GM21619 (cell line): ENCODE data around the gene NIP7.

Experiments
- ATAC-seq: cut with Tn5 transposase; IDR thresholded peaks from one replicate; pipeline ENCODE4 v1.9.1; 2021; ENCODE audit not compliant: unreplicated experiment

Gene NIP7

DNA sequence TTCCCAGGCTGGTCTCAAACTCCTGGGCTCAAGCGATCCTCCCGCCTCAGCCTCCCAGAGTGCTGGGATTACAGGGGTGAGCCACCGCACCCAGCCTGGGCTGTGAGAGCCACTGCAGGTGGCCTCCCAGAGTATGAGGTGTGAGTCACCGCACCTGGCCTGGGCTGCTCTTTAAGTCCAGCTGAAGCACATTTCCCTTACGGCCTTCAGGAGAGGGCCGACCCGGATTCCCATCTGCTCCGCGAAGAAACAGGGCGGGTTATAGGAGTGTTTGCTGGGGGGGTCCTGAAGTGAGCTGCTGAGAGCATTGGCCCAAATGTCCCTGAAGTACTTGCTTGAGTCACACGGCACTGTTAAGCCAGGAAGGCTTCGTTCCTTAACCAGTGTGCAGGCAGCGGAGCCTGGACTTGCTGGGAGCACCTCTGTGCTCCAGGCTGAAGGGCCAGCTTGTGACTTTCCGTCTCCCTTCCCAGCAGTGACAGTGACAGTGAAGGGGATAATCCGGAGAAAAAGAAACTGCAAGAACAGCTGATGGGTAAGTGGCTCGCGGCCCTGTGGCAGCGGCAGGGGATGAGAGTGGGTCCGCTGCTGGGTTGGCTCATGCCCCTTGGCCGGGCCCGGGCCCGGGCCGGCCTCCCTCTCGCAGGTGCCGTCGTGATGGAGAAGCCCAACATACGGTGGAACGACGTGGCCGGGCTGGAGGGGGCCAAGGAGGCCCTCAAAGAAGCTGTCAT is 21.2 kb upstream of the NIP7 start:
- ATAC-seq: no peak

DNA sequence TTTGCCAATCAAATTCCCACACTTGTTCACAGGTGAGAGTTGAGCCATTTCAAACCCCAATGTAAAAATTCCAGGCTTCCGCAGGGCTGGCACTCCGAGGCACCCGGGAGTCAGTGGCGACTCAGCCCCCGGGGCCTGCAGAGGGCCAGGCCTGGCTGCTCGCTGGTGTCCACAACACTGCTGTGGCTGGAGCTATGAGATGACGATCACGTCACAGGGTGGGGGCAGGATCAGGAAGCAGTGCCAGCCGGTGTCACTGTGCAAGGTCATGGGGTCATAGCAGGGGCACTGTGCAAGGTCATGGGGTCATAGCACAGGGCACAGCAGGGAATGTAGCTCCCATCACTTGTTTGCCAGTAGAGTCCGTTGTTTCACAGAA is 20.7 kb upstream of the NIP7 start:
- no peak for ATAC-seq

DNA sequence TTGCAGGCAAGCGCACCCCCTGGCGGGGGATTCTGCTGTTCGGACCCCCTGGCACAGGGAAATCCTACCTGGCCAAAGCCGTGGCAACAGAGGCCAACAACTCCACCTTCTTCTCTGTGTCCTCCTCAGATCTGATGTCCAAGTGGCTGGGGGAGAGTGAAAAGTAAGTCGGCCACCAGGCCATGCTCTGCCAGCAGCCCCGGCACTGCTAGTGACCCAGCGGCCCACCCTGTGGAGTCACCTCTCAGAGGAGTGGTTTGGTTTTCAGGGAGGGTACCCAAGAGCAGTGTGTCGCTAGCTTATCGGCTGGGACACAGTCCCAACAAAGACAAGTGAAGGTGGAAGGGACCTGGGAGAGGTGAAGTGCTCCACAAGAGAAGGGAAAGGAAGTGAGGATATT is 20.2 kb upstream of the NIP7 start:
- ATAC-seq: no peak

DNA sequence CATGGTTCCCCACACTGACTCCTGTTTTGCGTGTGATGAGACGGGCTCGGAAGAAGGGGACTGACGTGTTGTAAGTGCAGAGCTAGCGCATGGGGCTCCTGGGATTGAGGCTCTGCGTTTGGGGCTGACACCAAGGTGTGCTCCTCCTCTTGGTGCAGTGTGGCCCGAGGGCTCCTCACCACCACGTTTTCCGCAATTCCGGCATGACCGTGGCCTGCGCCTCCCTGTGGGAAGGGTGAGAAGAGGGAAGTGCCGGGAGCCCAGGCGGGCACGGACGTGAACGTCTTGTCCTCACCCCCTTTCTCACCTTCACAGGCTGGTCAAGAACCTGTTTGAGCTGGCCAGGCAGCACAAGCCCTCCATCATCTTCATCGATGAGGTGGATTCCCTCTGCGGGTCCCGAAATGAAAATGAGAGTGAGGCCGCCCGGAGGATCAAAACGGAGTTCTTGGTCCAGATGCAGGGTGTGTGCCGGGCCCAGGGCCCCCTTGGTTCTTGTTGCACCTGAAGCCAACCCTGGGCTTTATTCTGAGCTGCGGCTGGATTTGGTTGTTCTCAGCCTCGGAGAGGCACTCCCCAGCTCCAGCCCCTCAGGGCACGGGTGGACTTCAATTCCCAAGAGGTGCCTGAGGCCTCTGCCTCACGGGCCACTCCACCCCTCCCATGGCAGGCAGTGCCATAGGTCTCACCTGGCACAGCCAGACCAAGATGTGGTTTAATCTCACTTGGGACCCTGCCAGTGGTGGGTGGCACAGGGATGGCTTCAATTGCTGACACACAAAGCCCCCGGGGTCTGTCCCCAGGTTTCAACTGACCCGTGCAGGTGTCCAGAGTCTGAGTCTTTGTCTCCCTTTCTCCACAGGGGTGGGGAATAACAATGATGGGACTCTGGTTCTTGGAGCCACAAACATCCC is 19.5 kb upstream of the NIP7 start:
- ATAC-seq: no peak

DNA sequence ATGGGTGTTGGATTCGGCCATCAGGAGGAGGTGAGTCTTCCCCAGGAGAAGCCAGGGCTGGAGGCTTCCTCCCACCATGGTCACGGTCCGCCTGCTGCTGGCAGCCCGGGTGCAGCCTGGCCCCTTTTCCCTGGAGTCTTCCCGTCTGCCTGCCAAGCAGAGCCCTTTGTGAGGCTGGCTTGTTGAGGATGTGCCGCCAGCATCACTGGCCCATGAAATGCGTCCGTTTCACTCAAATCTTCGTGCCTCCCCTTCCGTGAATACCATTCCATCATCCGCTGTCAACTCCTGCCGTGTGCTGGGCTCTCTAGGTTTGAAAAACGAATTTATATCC is 18.9 kb upstream of the NIP7 start:
- no peak for ATAC-seq

DNA sequence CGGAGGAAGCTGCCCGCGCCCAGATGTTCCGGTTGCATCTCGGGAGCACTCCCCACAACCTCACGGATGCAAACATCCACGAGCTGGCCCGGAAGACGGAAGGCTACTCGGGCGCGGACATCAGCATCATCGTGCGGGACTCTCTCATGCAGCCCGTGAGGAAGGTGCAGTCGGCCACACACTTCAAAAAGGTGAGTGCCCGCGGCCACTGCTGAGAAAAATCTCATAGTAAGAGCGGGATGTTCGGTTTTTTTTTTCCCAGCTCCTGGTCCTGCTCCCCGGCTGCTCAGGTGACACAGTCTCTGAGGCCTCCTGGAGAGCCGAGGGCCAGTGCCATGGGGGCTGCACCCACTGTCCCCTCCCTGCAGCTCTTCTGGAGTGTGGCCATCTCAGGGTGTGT is 18.5 kb upstream of the NIP7 start:
- no peak for ATAC-seq

DNA sequence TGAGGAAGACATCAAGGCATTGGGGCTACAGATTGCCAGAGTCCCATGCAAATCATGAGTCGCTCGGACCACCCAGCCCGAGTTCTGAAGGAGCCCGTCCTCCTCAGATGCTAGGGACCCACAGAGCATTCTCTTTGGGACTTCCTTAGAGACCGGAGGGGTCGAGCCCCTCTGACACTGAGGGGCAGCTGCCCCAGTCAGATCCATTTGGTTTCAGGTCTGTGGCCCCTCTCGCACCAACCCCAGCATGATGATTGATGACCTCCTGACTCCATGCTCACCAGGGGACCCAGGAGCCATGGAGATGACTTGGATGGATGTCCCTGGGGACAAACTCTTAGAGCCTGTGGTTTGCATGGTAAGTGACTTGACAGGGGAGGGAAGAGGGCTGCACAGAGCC is 17.2 kb upstream of the NIP7 start:
- no peak for ATAC-seq

DNA sequence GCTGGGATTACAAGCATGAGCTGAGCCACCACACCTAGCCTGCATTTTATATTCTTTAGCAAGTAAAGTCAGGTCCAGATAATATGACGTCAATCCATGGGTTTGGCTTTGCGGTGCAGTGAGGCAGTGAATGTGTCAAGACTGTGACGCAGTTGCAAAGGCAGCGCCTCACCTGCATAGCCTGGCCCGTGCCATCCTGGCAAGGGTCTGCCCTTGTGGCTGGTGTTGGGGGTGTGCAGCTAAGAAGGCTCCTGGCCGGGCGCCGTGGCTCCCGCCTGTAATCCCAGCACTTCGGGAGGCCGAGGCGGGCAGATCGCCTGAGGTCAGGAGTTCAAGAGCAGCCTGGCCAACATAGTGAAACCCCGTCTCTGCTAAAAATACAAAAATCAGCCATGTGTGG is 16.2 kb upstream of the NIP7 start:
- ATAC-seq: no peak

DNA sequence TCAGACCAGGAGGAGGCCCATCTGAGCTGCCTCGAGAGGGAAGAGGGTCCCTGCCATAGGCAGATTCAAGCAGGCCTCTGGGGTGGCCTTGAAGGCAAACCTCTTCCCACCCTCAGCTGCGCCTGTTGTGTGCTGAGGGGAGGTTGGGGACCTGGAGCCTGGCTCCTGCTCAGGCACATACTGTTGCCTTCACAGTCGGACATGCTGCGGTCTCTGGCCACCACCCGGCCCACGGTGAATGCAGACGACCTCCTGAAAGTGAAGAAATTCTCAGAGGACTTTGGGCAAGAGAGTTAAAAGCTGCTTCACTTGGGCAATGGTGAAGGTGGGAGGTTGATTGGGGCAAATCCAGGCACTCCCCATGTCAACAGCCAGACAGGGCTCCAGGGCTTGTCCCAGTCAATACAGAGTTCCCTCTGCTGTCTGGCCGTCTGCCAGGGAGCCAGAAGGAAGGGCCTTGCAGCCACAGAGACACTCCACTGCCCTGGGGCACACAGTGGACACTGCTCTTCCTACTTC is 15.5 kb upstream of the NIP7 start:
- no peak for ATAC-seq

DNA sequence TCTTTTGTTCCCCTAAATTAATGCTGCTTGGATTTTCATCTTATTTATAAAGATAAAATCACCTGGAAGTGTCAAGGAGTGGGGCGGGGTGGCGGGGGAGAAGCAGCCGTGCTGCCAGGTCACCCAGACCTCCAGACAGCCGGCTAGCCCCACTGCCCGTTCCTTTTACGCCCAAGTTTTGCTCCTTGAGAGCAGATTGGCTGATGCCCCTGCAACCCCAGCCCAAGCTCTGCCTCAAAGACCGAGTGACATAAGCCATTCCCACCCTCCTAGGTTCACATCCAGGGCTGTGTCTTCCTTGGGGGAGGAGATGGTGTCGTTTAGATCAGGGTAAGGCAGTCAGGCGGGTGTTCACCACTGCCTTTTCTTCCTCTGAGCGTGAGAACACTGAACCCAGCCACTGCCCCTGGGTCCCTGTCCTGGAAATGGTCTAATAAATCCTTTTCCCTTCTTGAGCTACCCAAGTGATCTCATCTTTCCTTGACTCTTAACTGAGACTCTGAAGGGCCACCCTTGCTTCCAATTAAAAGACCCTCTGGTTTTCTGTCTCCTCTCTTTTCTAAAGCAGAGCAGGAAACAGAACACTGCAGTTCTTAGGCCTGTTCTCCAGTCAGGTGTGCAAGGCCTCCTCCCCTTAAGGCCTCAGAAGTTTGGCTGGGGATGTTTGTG is 14.9 kb upstream of the NIP7 start:
- no peak for ATAC-seq

DNA sequence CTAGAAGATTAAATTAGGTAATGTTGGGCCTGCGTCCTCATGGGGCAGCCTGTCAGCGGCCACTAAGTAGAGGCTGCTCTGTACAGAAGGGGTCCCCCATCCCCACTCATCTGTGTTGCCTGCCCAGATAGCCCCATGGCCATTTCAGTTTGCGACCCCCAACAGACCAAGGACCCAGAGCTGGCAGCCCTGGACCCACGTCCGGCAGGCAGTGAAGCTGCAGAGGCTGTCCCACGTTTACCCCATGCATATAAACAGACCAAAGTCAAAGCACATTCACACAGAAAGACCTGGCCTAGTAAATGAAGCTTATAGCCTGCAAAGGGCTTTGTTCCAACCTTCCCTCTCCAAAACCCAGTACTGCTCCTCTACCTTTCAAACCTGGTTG is 13.8 kb upstream of the NIP7 start:
- ATAC-seq: no peak

DNA sequence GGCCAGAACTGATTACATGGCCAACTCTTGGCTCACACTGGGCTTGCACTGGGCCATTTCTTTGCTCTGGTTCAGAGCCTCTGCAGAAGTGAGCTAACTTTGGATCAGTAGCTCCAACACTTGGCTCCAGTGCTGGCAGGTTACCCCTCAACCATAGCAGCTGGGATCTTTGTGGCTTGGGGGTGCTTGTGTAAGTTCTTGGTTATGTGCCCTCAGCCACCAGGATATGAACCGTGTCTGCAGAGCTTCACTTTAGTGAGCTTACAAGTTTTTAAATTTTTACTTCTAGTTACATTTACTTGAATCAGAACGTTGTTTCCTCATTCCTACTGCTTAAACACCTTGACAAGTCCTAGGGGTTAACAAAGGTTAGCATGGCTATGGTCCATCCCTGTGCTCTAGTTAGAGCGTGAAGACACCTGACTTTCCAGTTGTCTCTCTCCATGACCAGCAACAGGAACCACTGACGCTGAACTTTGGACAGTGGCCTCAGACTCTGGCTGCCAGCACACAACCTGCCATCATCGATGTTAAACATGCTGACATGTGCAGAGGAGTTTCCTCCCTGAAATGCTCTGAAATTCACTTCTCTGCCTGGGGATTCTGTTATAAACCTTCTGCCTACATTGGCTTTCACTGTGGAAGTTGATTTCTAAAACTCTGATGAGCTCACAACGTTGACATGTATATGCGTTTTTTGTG is 13.2 kb upstream of the NIP7 start:
- no peak for ATAC-seq

DNA sequence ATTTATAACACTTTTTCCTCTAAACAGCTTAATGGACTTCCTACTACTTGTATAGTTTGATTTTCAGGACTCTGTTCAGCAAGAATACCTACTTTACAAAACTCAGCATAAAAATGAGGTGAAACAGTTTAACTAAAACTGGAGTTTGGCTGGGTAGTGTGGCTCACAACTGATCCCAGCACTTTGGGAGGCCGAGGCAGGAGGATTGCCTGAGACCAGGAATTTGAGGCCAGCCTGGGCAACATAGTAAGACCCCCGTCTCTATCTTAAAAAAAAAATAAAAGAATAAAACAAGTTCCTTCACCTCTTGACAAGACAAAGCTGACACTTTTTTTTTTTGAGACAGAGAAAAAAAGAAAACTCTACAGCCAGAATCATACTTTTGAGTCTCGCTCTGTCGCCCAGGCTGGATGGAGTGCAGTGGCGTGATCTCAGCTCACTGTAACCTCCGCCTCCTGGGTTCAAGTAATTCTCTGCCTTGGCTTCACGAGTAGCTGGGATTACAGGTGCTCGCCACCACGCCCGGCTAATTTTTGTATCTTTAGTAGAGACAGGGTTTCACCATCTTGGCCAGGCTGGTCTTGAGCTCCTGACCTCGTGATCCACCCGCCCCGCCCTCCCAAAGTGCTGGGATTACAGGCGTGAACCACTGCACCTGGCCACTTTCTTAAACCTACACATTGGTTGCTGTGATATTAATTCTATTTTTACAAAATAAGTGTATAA is 11.8 kb upstream of the NIP7 start:
- no peak for ATAC-seq

DNA sequence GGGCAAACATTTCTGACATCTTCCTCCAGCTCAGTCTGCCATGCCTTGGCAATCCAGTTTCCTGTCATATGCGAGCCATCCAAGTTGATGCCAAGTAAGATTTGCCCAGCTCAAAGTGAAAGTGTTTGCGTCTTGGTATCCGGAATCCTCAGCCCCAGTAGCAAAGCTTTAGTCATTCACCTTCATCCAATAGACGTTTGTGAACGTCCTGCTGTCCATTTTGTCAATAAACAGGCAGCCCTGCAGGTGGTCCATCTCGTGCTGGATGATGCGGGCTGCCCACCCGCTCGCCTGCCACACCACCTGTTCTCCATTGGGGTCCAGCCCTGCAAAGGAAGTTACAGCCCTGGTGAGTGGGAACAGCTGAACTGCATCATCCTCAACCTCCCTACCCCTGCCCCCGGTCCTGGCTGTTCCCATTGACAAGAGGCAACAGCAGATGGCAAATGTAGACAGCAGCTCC is 10.7 kb upstream of the NIP7 start:
- ATAC-seq: no peak

DNA sequence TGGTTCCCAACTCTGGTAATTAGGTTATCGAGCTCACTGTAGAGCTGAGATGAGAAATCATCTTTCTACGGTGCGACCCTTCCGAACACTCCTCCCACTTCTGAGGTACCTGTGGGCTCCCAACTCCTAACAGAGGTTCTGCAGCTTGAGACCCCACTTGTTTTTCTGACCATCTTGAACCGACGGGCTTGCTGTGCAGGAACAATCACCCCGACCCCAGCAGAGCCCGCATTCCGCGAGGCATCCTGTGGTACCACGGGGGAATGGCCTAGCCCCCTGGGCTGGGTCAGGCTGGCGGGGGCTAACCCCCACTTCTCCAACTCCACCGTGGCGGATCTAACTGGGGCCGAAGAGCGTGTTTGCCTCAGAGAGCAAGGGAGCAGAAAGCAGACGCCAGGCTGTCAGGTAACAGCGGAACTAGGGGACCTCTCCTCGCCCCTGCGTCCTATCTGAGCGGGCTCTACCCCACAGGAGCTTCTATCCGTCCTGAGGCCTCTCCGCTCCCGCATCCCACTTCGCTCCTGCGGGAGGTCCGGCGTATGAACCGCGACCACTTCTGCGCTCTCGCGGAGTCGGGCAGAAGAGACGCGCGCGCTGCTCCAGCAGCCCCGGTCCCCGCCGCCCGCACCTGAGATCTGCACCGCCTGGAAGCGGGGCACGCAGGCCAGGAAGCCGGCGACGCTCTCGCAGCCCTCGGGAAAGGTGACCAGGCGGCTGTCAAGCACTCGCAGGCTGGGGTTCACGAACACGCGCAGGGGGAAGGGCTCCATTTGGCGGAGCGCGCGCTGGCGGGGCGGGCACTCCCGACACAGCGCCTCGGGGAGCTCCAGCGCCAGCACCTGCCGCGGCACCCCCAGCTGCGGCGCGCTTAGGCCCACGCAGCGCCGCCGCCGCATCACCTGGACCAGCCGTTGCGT is 9.9 kb upstream of the NIP7 start:
- ATAC-seq: peak; percentile 28

DNA sequence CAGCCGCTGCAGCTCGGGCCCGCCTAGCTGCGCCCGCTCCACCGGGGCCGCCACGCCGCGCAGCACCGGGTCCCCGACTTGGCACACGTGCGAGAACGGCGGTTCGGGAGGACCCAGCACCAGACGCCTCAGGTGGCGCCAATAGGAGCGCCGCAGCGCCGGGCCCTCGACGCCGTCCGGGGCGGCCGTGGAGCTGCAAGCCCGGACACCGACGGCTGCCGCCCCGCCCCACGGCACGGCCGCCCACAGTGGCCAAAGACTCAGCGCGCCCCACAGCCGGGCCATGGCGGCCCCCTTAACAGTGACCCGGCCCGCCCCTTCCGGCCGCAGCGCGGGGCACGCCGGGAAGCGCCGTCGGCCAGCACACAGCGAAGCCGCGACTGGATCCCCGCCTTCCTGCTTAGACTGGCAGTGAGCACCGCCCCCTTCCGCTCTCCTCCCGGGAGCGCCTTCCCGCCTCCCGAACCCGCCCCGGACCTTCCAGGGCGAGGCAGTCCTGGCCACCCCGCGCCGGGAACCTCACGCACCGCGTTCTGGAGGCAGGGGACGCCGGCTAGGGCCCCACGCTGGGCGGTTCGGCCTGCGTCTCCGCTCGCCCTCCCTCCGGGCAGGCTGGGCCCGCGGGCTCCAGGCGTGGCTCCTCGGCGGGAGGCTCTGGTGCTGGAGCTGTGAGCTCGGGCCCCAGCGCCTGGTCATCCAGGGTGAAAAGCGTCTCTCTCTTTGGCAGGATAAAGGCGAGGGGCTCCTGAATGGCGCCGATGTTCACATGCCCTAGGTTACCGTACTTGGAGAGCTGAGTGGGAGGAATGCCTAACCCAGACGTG is 9.1 kb upstream of the NIP7 start, which contains the start of gene PDF:
PDF (minus strand) TSS at position 303 of the 824 bp plus-strand sequence; CDS start at position 285, 18 bp downstream.
- ATAC-seq: peak; percentile 96

DNA sequence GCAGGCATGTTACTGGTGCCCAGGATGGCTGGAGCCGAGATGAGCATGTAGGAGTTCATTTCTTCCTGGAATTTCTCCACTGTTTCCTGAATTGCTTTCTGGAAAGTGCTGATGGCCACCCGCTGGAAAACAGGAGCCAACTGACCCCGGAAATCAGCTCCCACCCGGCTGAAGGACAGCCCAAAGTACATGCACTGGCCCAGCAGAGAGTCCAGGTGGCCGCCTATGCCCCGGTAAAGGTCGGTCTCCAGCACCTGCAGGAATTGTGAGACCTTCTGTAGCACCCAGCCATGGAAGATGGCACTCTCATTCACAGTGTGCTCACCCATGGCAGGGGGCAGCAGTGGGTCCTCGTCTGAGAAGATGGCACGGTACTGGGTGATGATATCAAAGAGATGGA is 4.9 kb upstream of the NIP7 start:
- ATAC-seq: no peak

DNA sequence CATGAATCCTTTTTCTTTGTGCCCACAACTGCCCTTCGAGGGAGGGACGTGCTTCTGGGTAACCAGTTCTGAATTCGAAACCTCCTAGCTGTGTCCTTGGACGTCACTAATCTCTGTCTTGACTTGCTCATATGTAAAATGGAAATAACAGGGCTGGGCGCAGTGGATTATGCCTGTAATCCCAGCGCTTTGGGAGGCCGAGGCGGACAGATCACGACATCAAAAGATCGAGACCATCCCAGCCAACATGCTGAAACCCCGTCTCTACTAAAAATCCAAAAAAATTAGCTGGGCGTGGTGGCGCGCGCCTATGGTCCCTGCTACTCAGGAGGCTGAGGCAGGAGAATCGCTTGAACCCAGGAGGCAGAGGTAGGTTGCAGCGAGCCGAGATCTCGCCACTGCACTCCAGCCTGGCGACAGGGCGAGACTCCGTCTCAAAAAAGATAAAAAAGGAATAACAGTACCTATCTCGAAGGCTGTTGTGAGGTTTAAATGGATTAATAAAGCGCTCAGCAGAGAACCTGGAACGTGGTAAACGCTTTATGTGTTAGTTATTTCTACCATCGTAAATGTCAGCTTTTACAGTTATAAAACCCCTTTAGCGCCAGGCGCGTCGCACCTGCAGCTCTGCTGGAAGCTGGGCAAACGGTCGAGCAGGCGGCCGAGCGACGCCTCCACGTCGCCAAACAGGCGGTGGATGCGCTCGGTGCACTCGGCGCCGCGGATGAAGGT is 849 bp upstream of the NIP7 start:
- ATAC-seq: no peak
